Superior temporal gyrus (tissue), 1 donor: ENCODE results near the gene CHI3L1.
A peak's percentile ranks its signal among the peaks of the same experiment; 100 is the strongest.

Source experiments
- DNase-seq: peaks from one replicate; pipeline ENCODE4 v3.0.0-alpha.2; 2016; ENCODE audit errors: extremely low spot score

CHI3L1 gene

GRCh38 chr1:203168991-203169390 is 17.5 kb downstream of the CHI3L1 start:
- no peak for DNase-seq

- DNase-seq, result no peak
These were observed 18.2 kb downstream of the CHI3L1 start for GRCh38 chr1:203168256-203168786.

- DNase-seq, result no peak
These were observed 18.6 kb downstream of the CHI3L1 start for GRCh38 chr1:203167913-203168200.

GRCh38 chr1:203167026-203167912 is 19.2 kb downstream of the CHI3L1 start:
- no peak for DNase-seq

GRCh38 chr1:203166192-203166940 is 20.1 kb downstream of the CHI3L1 start:
- DNase-seq, result no peak

GRCh38 chr1:203165800-203166161 is 20.7 kb downstream of the CHI3L1 start:
- no peak for DNase-seq

- DNase-seq, result no peak
These were observed 21.3 kb downstream of the CHI3L1 start for GRCh38 chr1:203165101-203165799.

- DNase-seq, result no peak
These were observed 22.4 kb downstream of the CHI3L1 start for GRCh38 chr1:203163891-203164635.

- DNase-seq, result no peak
These were observed 24.1 kb downstream of the CHI3L1 start for GRCh38 chr1:203162403-203162802.

- no peak for DNase-seq
These were observed 24.8 kb downstream of the CHI3L1 start for GRCh38 chr1:203161703-203162102.

- DNase-seq, result no peak
These were observed 25.3 kb downstream of the CHI3L1 start for GRCh38 chr1:203161175-203161574.

- no peak for DNase-seq
These were observed 26.7 kb downstream of the CHI3L1 start for GRCh38 chr1:203159844-203160243.

- peak; percentile 57 for DNase-seq
These were observed 27.4 kb downstream of the CHI3L1 start for GRCh38 chr1:203158960-203159665.

GRCh38 chr1:203158423-203158822 is 28.1 kb downstream of the CHI3L1 start:
- DNase-seq, result no peak

- DNase-seq, result no peak
These were observed 30.2 kb downstream of the CHI3L1 start for GRCh38 chr1:203156280-203156679.

- DNase-seq, result no peak
These were observed 32.3 kb downstream of the CHI3L1 start for GRCh38 chr1:203153989-203154821.

- DNase-seq, result peak; percentile 67
These were observed 33.2 kb downstream of the CHI3L1 start for GRCh38 chr1:203153051-203153988.

- DNase-seq, result no peak
These were observed 34.1 kb downstream of the CHI3L1 start for GRCh38 chr1:203152158-203153034.
